ENCODE measurements around the gene LY9. TPM values are rescaled to one million over a fixed set of nuclear protein-coding genes. Genes with fewer than 3 reads are reported as not detected.

Gene LY9
- total and polyA plus RNA-seq, 2 experiments from 2014 or later = not detected

- Mint-ChIP-seq H3K27ac (no peak overlapping the region), H3K27me3 (ENCODE audit: insufficient read depth, low read depth, poor library complexity) (peaks cover 5% of the 10 kb centered on the region), H3K36me3 (ENCODE audit: low read depth) (no peaks in the 10 kb centered on the region), H3K4me3 (no peak overlapping the region), H3K9me3 (no peaks in the 10 kb centered on the region), H3K4me1 (peaks cover 6% of the 10 kb centered on the region; the same call in 2 of the 3 replicates)
- H3K4me2 ChIP-seq = no peak overlapping the region
- H3K4me3 ChIP-seq = no peak overlapping the region
- TF ChIP-seq CTCF (conservative IDR thresholded peaks at IDR 0.05; ENCODE audit: low read depth in 2 of 2) (peak; percentile 58 to 61), CREB1 (CRISPR knock-in tag; IDR thresholded peaks at IDR 0.05; ENCODE audit: low read depth) (no peak)
- H2AFZ ChIP-seq = 0 out of 2 replicates have a peak overlapping the region, but pooled peaks have one; percentile 0
- no peaks in the 10 kb centered on the region for H3F3A ChIP-seq (replicated peaks; ENCODE audit: low read depth)
- peaks cover 7% of the 10 kb centered on the region for H3K9me2 ChIP-seq (ENCODE audit: insufficient read depth)
- H3K4me1 ChIP-seq (ENCODE audit: insufficient read depth) = no peaks in the 10 kb centered on the region
- no peaks in the 10 kb centered on the region for H3K79me2 ChIP-seq (replicated peaks; ENCODE audit: insufficient read depth)
- no peaks in the 10 kb centered on the region for H3K36me3 ChIP-seq (ENCODE audit: insufficient read depth)
- no peaks in the 10 kb centered on the region for H4K20me1 ChIP-seq (replicated peaks; ENCODE audit: insufficient read depth)
- DNase-seq (ENCODE audit: low spot score) (peak; percentile 61), ATAC-seq (peak; percentile 62)
- no peak overlapping the region for H3K27ac ChIP-seq (ENCODE audit: low read depth)
- H3K27me3 ChIP-seq (ENCODE audit: insufficient read depth) = no peaks in the 10 kb centered on the region
These were observed 81.2 kb downstream of the LY9 start for GRCh38 chr1:160877221-160877620.

Other genes starting within 250 kb of the LY9 start
- under 0.01 TPM in 1 of 2 replicates, not detected in the other for gene CD84, start 216.7 kb upstream of the LY9 start, total RNA-seq (2014; rRNA removed; shearing (Covaris generic))
- gene CD84, start 216.7 kb upstream of the LY9 start, polyA plus RNA-seq (2016; fragmentation: Nextera tagmentation; extraction: Ambion mirVana) = not detected in 2 replicates
- not detected in 2 replicates for gene SLAMF1, start 149.1 kb upstream of the LY9 start, total RNA-seq (2014; rRNA removed; shearing (Covaris generic))
- not detected in 2 replicates for gene SLAMF1, start 149.1 kb upstream of the LY9 start, polyA plus RNA-seq (2016; fragmentation: Nextera tagmentation; extraction: Ambion mirVana)
- 0.45 TPM in 1 of 2 replicates, not detected in the other for gene CD48, start 84.4 kb upstream of the LY9 start, total RNA-seq (2014; rRNA removed; shearing (Covaris generic))
- 0.34 and 0.43 TPM in 2 replicates for gene CD48, start 84.4 kb upstream of the LY9 start, polyA plus RNA-seq (2016; fragmentation: Nextera tagmentation; extraction: Ambion mirVana)
- not detected in 2 replicates for gene SLAMF7, start 56.9 kb upstream of the LY9 start, total RNA-seq (2014; rRNA removed; shearing (Covaris generic))
- gene SLAMF7, start 56.9 kb upstream of the LY9 start, polyA plus RNA-seq (2016; fragmentation: Nextera tagmentation; extraction: Ambion mirVana) = 0.11 and 0.14 TPM in 2 replicates
- gene CD244, start 66.7 kb downstream of the LY9 start, total RNA-seq (2014; rRNA removed; shearing (Covaris generic)) = not detected in 2 replicates
- gene CD244, start 66.7 kb downstream of the LY9 start, polyA plus RNA-seq (2016; fragmentation: Nextera tagmentation; extraction: Ambion mirVana) = not detected in 2 replicates
- not detected in 2 replicates for gene ITLN1, start 89.0 kb downstream of the LY9 start, total RNA-seq (2014; rRNA removed; shearing (Covaris generic))
- gene ITLN1, start 89.0 kb downstream of the LY9 start, polyA plus RNA-seq (2016; fragmentation: Nextera tagmentation; extraction: Ambion mirVana) = not detected in 2 replicates
- 7.0 and 12.8 TPM in 2 replicates for gene ITLN2, start 158.6 kb downstream of the LY9 start, total RNA-seq (2014; rRNA removed; shearing (Covaris generic))
- 7.2 and 8.0 TPM in 2 replicates for gene ITLN2, start 158.6 kb downstream of the LY9 start, polyA plus RNA-seq (2016; fragmentation: Nextera tagmentation; extraction: Ambion mirVana)
- gene F11R, start 225.0 kb downstream of the LY9 start, total RNA-seq (2014; rRNA removed; shearing (Covaris generic)) = 169 and 194 TPM in 2 replicates
- gene F11R, start 225.0 kb downstream of the LY9 start, polyA plus RNA-seq (2016; fragmentation: Nextera tagmentation; extraction: Ambion mirVana) = 51.0 and 51.8 TPM in 2 replicates
- 94.9 and 102 TPM in 2 replicates for gene TSTD1, start 242.8 kb downstream of the LY9 start, total RNA-seq (2014; rRNA removed; shearing (Covaris generic))
- gene TSTD1, start 242.8 kb downstream of the LY9 start, polyA plus RNA-seq (2016; fragmentation: Nextera tagmentation; extraction: Ambion mirVana) = 244 and 257 TPM in 2 replicates
- 71.7 and 74.8 TPM in 2 replicates for gene USF1, start 249.8 kb downstream of the LY9 start, total RNA-seq (2014; rRNA removed; shearing (Covaris generic))
- 23.6 and 23.8 TPM in 2 replicates for gene USF1, start 249.8 kb downstream of the LY9 start, polyA plus RNA-seq (2016; fragmentation: Nextera tagmentation; extraction: Ambion mirVana)

All from GM23338 (cell line).